SK-N-SH (cell line): ENCODE results near the gene ABCB10. TPM values are rescaled to one million over a fixed set of nuclear protein-coding genes. Genes with fewer than 3 reads are reported as not detected.

Experiments used
- CTCF ChIA-PET: fragments of 300-600, 350-600 bp; formaldehyde crosslinking; extraction: SDS; loops from one replicate; lab custom pipeline; 2021; lab: Yijun Ruan, JAX
- POLR2A ChIA-PET: fragments of 350-600 bp; sonication (Branson Sonifier 250); formaldehyde crosslinking; extraction: SDS; loops from one replicate; lab custom pipeline; 2020; ENCODE audit warnings: antibody characterized with exemption, inconsistent platforms; lab: Yijun Ruan, JAX
- DNase-seq: peaks from one replicate; pipeline ENCODE4 v3.0.0; 2012
- H2AFZ ChIP-seq: fragments of 200-600 bp; sonication (generic); 2 replicates; pipeline ENCODE4 v1.8.1; 2016; ENCODE audit warnings: antibody characterized with exemption, mild to moderate bottlenecking, low read depth
- H3F3A ChIP-seq: fragments of 200-600 bp; sonication (generic); replicated peaks from 2 replicates; pipeline ENCODE3; 2016; ENCODE audit warnings: antibody characterized with exemption, mild to moderate bottlenecking; ENCODE audit not compliant: insufficient read depth
- H3K27ac ChIP-seq, 2 experiments: fragments of 200-500 bp in 1 of 2; fragments of 200-600 bp in 1 of 2; sonication (Bioruptor generic) in 1 of 2; sonication (generic), shearing (Covaris generic) in 1 of 2; 2 replicates each; pipeline versions ENCODE4 v1.5.1 to v1.6.1; 2014 to 2016; ENCODE audit warnings: low read depth in 2 of 2, inconsistent platforms in 1 of 2, low read length in 1 of 2, mild to moderate bottlenecking in 1 of 2, mixed read lengths in 1 of 2
- H3K27me3 ChIP-seq: fragments of 200-600 bp; sonication (generic), shearing (Covaris generic); 2 replicates; pipeline ENCODE4 v1.6.1; 2016; ENCODE audit warnings: mixed run types; ENCODE audit not compliant: insufficient read depth
- H3K36me3 ChIP-seq, 2 experiments: fragments of 200-500 bp in 1 of 2; fragments of 200-600 bp in 1 of 2; sonication (Bioruptor generic) in 1 of 2; sonication (generic) in 1 of 2; replicated peaks in 1 of 2; 2 replicates each; pipeline versions ENCODE3 to v1.5.1; 2014 to 2016; ENCODE audit warnings: low read length in 1 of 2, mild to moderate bottlenecking in 1 of 2; ENCODE audit not compliant: insufficient read depth in 2 of 2, control insufficient read depth in 1 of 2
- H3K4me1 ChIP-seq, 2 experiments: fragments of 200-500 bp in 1 of 2; fragments of 200-600 bp in 1 of 2; sonication (Bioruptor generic) in 1 of 2; sonication (generic), shearing (Covaris generic) in 1 of 2; 2 replicates each; pipeline versions ENCODE4 v1.5.1 to v1.6.1; 2014 to 2016; ENCODE audit warnings: low read depth in 1 of 2, low read length in 1 of 2, mixed run types in 1 of 2; ENCODE audit not compliant: insufficient read depth in 2 of 2, control insufficient read depth in 1 of 2
- H3K4me2 ChIP-seq: fragments of 200-600 bp; sonication (generic), shearing (Covaris generic); 2 replicates; pipeline ENCODE4 v1.6.1; 2017; ENCODE audit warnings: mixed run types
- H3K4me3 ChIP-seq, 2 experiments: fragments of 200-500 bp in 1 of 2; fragments of 200-600 bp in 1 of 2; sonication (Bioruptor generic) in 1 of 2; sonication (generic), shearing (Covaris generic) in 1 of 2; 2 replicates each; pipeline versions ENCODE4 v1.5.1 to v1.8.1; 2014 to 2016; ENCODE audit warnings: low read depth in 2 of 2, inconsistent platforms in 1 of 2, low read length in 1 of 2, mild to moderate bottlenecking in 1 of 2, mixed read lengths in 1 of 2, moderate library complexity in 1 of 2
- H3K79me2 ChIP-seq: fragments of 200-600 bp; sonication (generic); 2 replicates; pipeline ENCODE4 v1.8.1; 2017; ENCODE audit warnings: mild to moderate bottlenecking; ENCODE audit not compliant: insufficient read depth
- H3K9ac ChIP-seq: fragments of 200-600 bp; sonication (generic); 2 replicates; pipeline ENCODE4 v1.6.1; 2017; ENCODE audit warnings: mixed run types
- H3K9me2 ChIP-seq: fragments of 200-600 bp; sonication (generic); 2 replicates; pipeline ENCODE4 v1.6.1; 2017; ENCODE audit warnings: mixed run types
- H3K9me3 ChIP-seq: fragments of 200-600 bp; sonication (generic); 2 replicates; pipeline ENCODE4 v1.6.1; 2017; ENCODE audit warnings: mixed run types, mild to moderate bottlenecking, moderate library complexity
- H4K20me1 ChIP-seq: fragments of 200-600 bp; sonication (generic); 2 replicates; pipeline ENCODE4 v1.6.1; 2017; ENCODE audit warnings: mild to moderate bottlenecking, mixed run types; ENCODE audit not compliant: insufficient read depth
- CHD2 ChIP-seq: fragments of 150-350 bp; IDR thresholded peaks from 2 replicates; pipeline ENCODE4 v1.6.1; 2018; ENCODE audit warnings: low read length; ENCODE audit not compliant: partially characterized antibody
- CTCF ChIP-seq: fragments of 200-600 bp; sonication (generic); IDR thresholded peaks from 2 replicates; pipeline ENCODE4 v1.6.1; 2017; ENCODE audit warnings: antibody characterized with exemption, mild to moderate bottlenecking, moderate library complexity
- EZH2phosphoT487 ChIP-seq: fragments of 200-600 bp; sonication (generic); IDR thresholded peaks from 2 replicates; pipeline ENCODE4 v1.6.1; 2017; ENCODE audit warnings: low read depth, mixed run types, mild to moderate bottlenecking, antibody characterized with exemption, moderate library complexity, borderline replicate concordance
- FOXJ3 ChIP-seq: sonication (generic); formaldehyde crosslinking; IDR thresholded peaks from 2 replicates; pipeline ENCODE4 v1.5.1; 2020; ENCODE audit warnings: mild to moderate bottlenecking, missing genetic modification reagents
- GATA2 ChIP-seq: sonication (generic); formaldehyde crosslinking; IDR thresholded peaks from 2 replicates; pipeline ENCODE4 v1.5.0; 2020; ENCODE audit warnings: mild to moderate bottlenecking, missing genetic modification reagents
- IRF3 ChIP-seq: fragments of 150-350 bp; IDR thresholded peaks from 2 replicates; pipeline ENCODE4 v1.6.1; 2016; ENCODE audit warnings: mild to moderate bottlenecking, low read depth, low read length
- MXI1 ChIP-seq: IDR thresholded peaks from 2 replicates; pipeline ENCODE4 v1.6.1; 2012; ENCODE audit warnings: mild to moderate bottlenecking, low read depth, low read length, improper control_type of control experiment
- PBX3 ChIP-seq: IDR thresholded peaks from 2 replicates; pipeline ENCODE4; 2012
- RAD21 ChIP-seq: IDR thresholded peaks from 2 replicates; pipeline ENCODE4 v1.6.1; 2012; ENCODE audit warnings: mild to moderate bottlenecking, low read length
- REST ChIP-seq: IDR thresholded peaks from 2 replicates; pipeline ENCODE4 v1.6.1; 2012; ENCODE audit warnings: mild to moderate bottlenecking, low read depth, low read length, moderate library complexity
- RXRA ChIP-seq: IDR thresholded peaks from 2 replicates; pipeline ENCODE4 v1.4.0; 2012; ENCODE audit warnings: low read depth, mild to moderate bottlenecking, borderline replicate concordance
- SIN3A ChIP-seq: IDR thresholded peaks from 2 replicates; pipeline ENCODE4 v1.6.1; 2012; ENCODE audit warnings: low read depth, mild to moderate bottlenecking, low read length, moderate library complexity, borderline replicate concordance
- TCF12 ChIP-seq: IDR thresholded peaks from 2 replicates; pipeline ENCODE4 v1.4.0; 2012
- TEAD4 ChIP-seq: IDR thresholded peaks from 2 replicates; pipeline ENCODE4 v1.4.0; 2012; ENCODE audit warnings: mild to moderate bottlenecking, borderline replicate concordance; ENCODE audit not compliant: insufficient read depth
- YY1 ChIP-seq: IDR thresholded peaks from 2 replicates; pipeline ENCODE4 v1.4.0; 2012; ENCODE audit warnings: low read depth, mild to moderate bottlenecking
- ZBTB33 ChIP-seq: IDR thresholded peaks from 2 replicates; pipeline ENCODE4 v1.4.0; 2012; ENCODE audit warnings: low read depth, borderline replicate concordance
- WGBS: methylation state at CpG from one replicate; pipeline ENCODE4 v1.1.6; 2017; ENCODE audit warnings: low lambda C conversion rate; 5-methylcytosine and 5-hydroxymethylcytosine counted together
- polyA plus RNA-seq, 3 experiments: library from polyadenylated mRNA; depleted of rRNA; stranded (reverse); fragments of >200 nt; gene quantifications; 2 replicates each; pipeline ENCODE4 v1.2.3, GENCODE V29; 2012

Gene ABCB10
- polyA plus RNA-seq, 1 of the 3 experiments (the other 2 are of a cell fraction) = 5.7 TPM

- Histone ChIP-seq H3K9me2 (no peaks in the 10 kb centered on the region), H3K4me3 (no peak overlapping the region), H3K27ac (no peak overlapping the region), H3K4me1 (peaks cover 0 to 2% of the 10 kb centered on the region in 2 experiments; a peak in 2 of 4 replicates), H4K20me1 (0 out of 2 replicates have a peak, but pooled peaks cover 3% of the 10 kb centered on the region), H3F3A (peaks cover 20% of the 10 kb centered on the region), H3K9me3 (no peaks in the 10 kb centered on the region), H3K4me2 (no peak overlapping the region)
- DNase-seq = no peak
- POLR2A ChIA-PET = no interaction called here
- 93% methylated on average over 32 of the region's 34 CpGs for WGBS
- no peak for TF ChIP-seq PBX3
- TF ChIP-seq, all 33 proteins: peak for 0
- H3K79me2 ChIP-seq = peaks cover 36% of the 10 kb centered on the region
- CTCF ChIA-PET = no interaction called here
- no peak overlapping the region for H2AFZ ChIP-seq
- H3K36me3 ChIP-seq = peaks cover 18 to 40% of the 10 kb centered on the region in 2 experiments
- H3K9ac ChIP-seq = no peak overlapping the region
- H3K27me3 ChIP-seq = no peaks in the 10 kb centered on the region
Observed at GRCh38 chr1:229594227-229595008, 35.9 kb upstream of the ABCB10 start.

GRCh38 chr1:229593800-229594199 is 35.3 kb upstream of the ABCB10 start:
- no peak for DNase-seq
- POLR2A ChIA-PET = no interaction called here
- TF ChIP-seq RAD21 (no peak), MXI1 (no peak), GATA2 (CRISPR knock-in tag) (no peak), TEAD4 (no peak), IRF3 (no peak), YY1 (no peak), ZBTB33 (no peak), CHD2 (no peak), RXRA (no peak), CTCF (no peak), TCF12 (no peak), FOXJ3 (CRISPR knock-in tag) (no peak), EZH2phosphoT487 (no peak), REST (no peak), SIN3A (no peak)

More at GRCh38 chr1:229593800-229594199, 35.3 kb upstream of the ABCB10 start:
- no peaks in the 10 kb centered on the region for H3K9me2 ChIP-seq
- no peak overlapping the region for H3K4me2 ChIP-seq
- no peak overlapping the region for H3K9ac ChIP-seq
- CTCF ChIA-PET = no interaction called here
- H3K27ac ChIP-seq = no peak overlapping the region
- 0 out of 2 replicates have a peak, but pooled peaks cover 3% of the 10 kb centered on the region for H4K20me1 ChIP-seq
- no peak overlapping the region for H3K4me3 ChIP-seq
- peaks cover 20% of the 10 kb centered on the region for H3F3A ChIP-seq
- peaks cover 16 to 39% of the 10 kb centered on the region in 2 experiments for H3K36me3 ChIP-seq
- peaks cover 0 to 2% of the 10 kb centered on the region in 2 experiments; a peak in 2 of 4 replicates for H3K4me1 ChIP-seq
- no peaks in the 10 kb centered on the region for H3K9me3 ChIP-seq
- peaks cover 32% of the 10 kb centered on the region for H3K79me2 ChIP-seq
- no peaks in the 10 kb centered on the region for H3K27me3 ChIP-seq
- no peak overlapping the region for H2AFZ ChIP-seq
- WGBS = 95% methylated on average over 12 of the region's 12 CpGs
